HepG2 (cell line): ENCODE measurements around the gene IQCC. TPM values are rescaled to one million over a fixed set of nuclear protein-coding genes. Genes with fewer than 3 reads are reported as not detected.

Experiments
- CCDC6 ChIP-seq: sonication (generic); formaldehyde crosslinking; IDR thresholded peaks from 2 replicates; pipeline ENCODE4 v1.8.1; 2022; ENCODE audit warnings: mild to moderate bottlenecking, missing genetic modification reagents, moderate library complexity
- CHD2 ChIP-seq: IDR thresholded peaks from 2 replicates; pipeline ENCODE4 v1.6.1; 2011; ENCODE audit warnings: low read depth, low read length, improper control_type of control experiment
- E2F1 ChIP-seq: sonication (generic); formaldehyde crosslinking; IDR thresholded peaks from 2 replicates; pipeline ENCODE4 v1.5.0; 2020; ENCODE audit warnings: missing genetic modification reagents
- HMG20B ChIP-seq: conservative IDR thresholded peaks from 2 replicates; pipeline ENCODE4 v1.6.1; 2016; ENCODE audit warnings: missing genetic modification reagents, missing compliant biosample characterization
- HNRNPK ChIP-seq: fragments of 200-400 bp; formaldehyde crosslinking; IDR thresholded peaks from 2 replicates; pipeline ENCODE4 v1.6.1; 2018; ENCODE audit warnings: low read length, low read depth, moderate library complexity, mild to moderate bottlenecking; ENCODE audit not compliant: poor library complexity, severe bottlenecking
- IKZF1 ChIP-seq: fragments of 450-650 bp; IDR thresholded peaks from 2 replicates; pipeline ENCODE4 v1.7.1; 2016
- KDM2A ChIP-seq: sonication (generic); formaldehyde crosslinking; IDR thresholded peaks from 2 replicates; pipeline ENCODE4 v1.4.0; 2020; ENCODE audit warnings: low read depth, missing genetic modification reagents, borderline replicate concordance
- KDM3A ChIP-seq: IDR thresholded peaks from 2 replicates; pipeline ENCODE4 v1.6.1; 2018; ENCODE audit warnings: low read depth, missing compliant biosample characterization
- NBN ChIP-seq: fragments of 450-650 bp; conservative IDR thresholded peaks from 2 replicates; pipeline ENCODE4 v1.6.1; 2017
- NR2F6 ChIP-seq, 2 experiments: IDR thresholded peaks; 2 replicates each; pipeline ENCODE4 v1.6.1; 2016; ENCODE audit warnings: antibody characterized with exemption in 1 of 2, mild to moderate bottlenecking in 1 of 2
- PPARG ChIP-seq: conservative IDR thresholded peaks from 2 replicates; pipeline ENCODE4 v1.6.1; 2016; ENCODE audit warnings: missing biosample characterization, missing genetic modification reagents
- REL ChIP-seq: sonication (generic); formaldehyde crosslinking; conservative IDR thresholded peaks from 2 replicates; pipeline ENCODE4 v1.8.0; 2022; ENCODE audit warnings: mild to moderate bottlenecking, missing genetic modification reagents, moderate library complexity
- RXRA ChIP-seq: sonication (generic); formaldehyde crosslinking; IDR thresholded peaks from 2 replicates; pipeline ENCODE4 v1.5.1; 2020; ENCODE audit warnings: missing genetic modification reagents
- SRSF1 ChIP-seq: fragments of 200-400 bp; formaldehyde crosslinking; optimal IDR thresholded peaks from 2 replicates; pipeline ENCODE3; 2017; ENCODE audit warnings: mild to moderate bottlenecking, low read depth, low read length, moderate library complexity
- TBX2 ChIP-seq: sonication (generic); formaldehyde crosslinking; IDR thresholded peaks from 2 replicates; pipeline ENCODE4 v1.5.0; 2020; ENCODE audit warnings: missing genetic modification reagents, mild to moderate bottlenecking, borderline replicate concordance
- THAP11 ChIP-seq: IDR thresholded peaks from 2 replicates; pipeline ENCODE4 v1.6.1; 2016; ENCODE audit warnings: missing biosample characterization, missing genetic modification reagents
- TIGD3 ChIP-seq: sonication (generic); formaldehyde crosslinking; IDR thresholded peaks from 2 replicates; pipeline ENCODE4 v1.5.1; 2020; ENCODE audit warnings: mild to moderate bottlenecking, missing genetic modification reagents, borderline replicate concordance
- ZBTB38 ChIP-seq: sonication (generic); formaldehyde crosslinking; IDR thresholded peaks from 2 replicates; pipeline ENCODE4 v1.5.1; 2020; ENCODE audit warnings: mild to moderate bottlenecking, missing genetic modification reagents
- ZHX1 ChIP-seq: sonication (generic); formaldehyde crosslinking; IDR thresholded peaks from 2 replicates; pipeline ENCODE4 v1.8.1; 2022; ENCODE audit warnings: low read depth, mild to moderate bottlenecking, missing genetic modification reagents
- ZKSCAN5 ChIP-seq: sonication (generic); formaldehyde crosslinking; IDR thresholded peaks from 2 replicates; pipeline ENCODE4 v1.5.1; 2020; ENCODE audit warnings: mild to moderate bottlenecking, missing genetic modification reagents
- ZNF230 ChIP-seq: sonication (generic); formaldehyde crosslinking; IDR thresholded peaks from 2 replicates; pipeline ENCODE4 v1.4.0; 2020; ENCODE audit warnings: mild to moderate bottlenecking, missing genetic modification reagents
- ZNF33A ChIP-seq: sonication (generic); formaldehyde crosslinking; IDR thresholded peaks from 2 replicates; pipeline ENCODE4 v1.5.1; 2020; ENCODE audit warnings: missing genetic modification reagents, mild to moderate bottlenecking, moderate library complexity, borderline replicate concordance
- ZSCAN5A ChIP-seq: sonication (generic); formaldehyde crosslinking; IDR thresholded peaks from 2 replicates; pipeline ENCODE4 v1.8.0; 2022; ENCODE audit warnings: mild to moderate bottlenecking, missing genetic modification reagents, borderline replicate concordance
- polyA plus RNA-seq, 8 experiments: library from polyadenylated mRNA; depleted of rRNA in 3 of 8; stranded (reverse) in 7 of 8; unstranded in 1 of 8; fragments of >200 nt; fragmentation: Illumina TruSeq in 4 of 8; extraction: Trizol in 4 of 8; gene quantifications; 2 replicates each; pipeline versions ENCODE4 v1.2.1 to v1.2.3, GENCODE V29; 2011 to 2016; ENCODE audit warnings: low read depth in 4 of 8, missing spikeins in 1 of 8, mixed read lengths in 1 of 8; ENCODE audit not compliant: insufficient read depth in 1 of 8
- total RNA-seq, 5 experiments: library from RNA; depleted of rRNA; stranded (reverse); fragments of >200 nt; fragmentation: Illumina TruSeq; extraction: Trizol; gene quantifications; 2 replicates each; pipeline ENCODE4 v1.2.3, GENCODE V29; 2016; ENCODE audit warnings: low read depth in 1 of 5

Gene IQCC
- total and polyA plus RNA-seq, 2 of the 13 experiments (the other 11 are each of a cell fraction or from before 2014, with no cell fraction given), result 1.7 to 3.0 TPM

- no peak for TF ChIP-seq E2F1 (CRISPR knock-in tag)
- TF ChIP-seq ZSCAN5A (CRISPR knock-in tag), result no peak
- TF ChIP-seq ZNF230 (CRISPR knock-in tag), result 0 out of 2 replicates have a peak, but pooled peaks have one; percentile 62
- TF ChIP-seq KDM3A, result peak; percentile 84; the same call in 1 of the 2 replicates
- peak; percentile 50; the same call in 1 of the 2 replicates for TF ChIP-seq RXRA
- TF ChIP-seq ZKSCAN5 (CRISPR knock-in tag), result no peak
- TF ChIP-seq CCDC6 (CRISPR knock-in tag), result no peak
- TF ChIP-seq ZNF33A (CRISPR knock-in tag), result no peak
- TF ChIP-seq THAP11 (CRISPR knock-in tag), result peak; percentile 54; the same call in 1 of the 2 replicates
- TF ChIP-seq NR2F6 (IDR thresholded peaks at IDR 0.05), result no peak
- peak; percentile 60; the same call in 1 of the 2 replicates for TF ChIP-seq NR2F6 (CRISPR knock-in tag; IDR thresholded peaks at IDR 0.05)
- peak; percentile 91 for TF ChIP-seq ZBTB38 (CRISPR knock-in tag)
- peak; percentile 86 for TF ChIP-seq HNRNPK
- TF ChIP-seq HMG20B (CRISPR knock-in tag), result 0 out of 2 replicates have a peak, but pooled peaks have one; percentile 32
- TF ChIP-seq ZHX1 (CRISPR knock-in tag), result 0 out of 2 replicates have a peak, but pooled peaks have one; percentile 51
- TF ChIP-seq IKZF1, result no peak
- TF ChIP-seq CHD2, result no peak
- 0 out of 2 replicates have a peak, but pooled peaks have one; percentile 33 for TF ChIP-seq PPARG
- 0 out of 2 replicates have a peak, but pooled peaks have one; percentile 56 for TF ChIP-seq REL
- peak; percentile 76; the same call in 1 of the 2 replicates for TF ChIP-seq KDM2A (CRISPR knock-in tag)
- TF ChIP-seq NBN, result no peak
- TF ChIP-seq SRSF1, result no peak
- peak; percentile 37; the same call in 1 of the 2 replicates for TF ChIP-seq TBX2 (CRISPR knock-in tag)
- TF ChIP-seq TIGD3 (CRISPR knock-in tag), result no peak
Observed at GRCh38 chr1:32247983-32248889, 42.8 kb downstream of the IQCC start (continued).
